PFSK-1 (cell line): ENCODE measurements around the gene MAB21L3.

ENCODE experiments used
- POLR2AphosphoS5 ChIP-seq: IDR thresholded peaks from 2 replicates; pipeline ENCODE4 v1.6.1; 2012; ENCODE audit warnings: low read depth, mild to moderate bottlenecking, control low read depth, low read length, moderate library complexity
- REST ChIP-seq, 2 experiments: IDR thresholded peaks; 2 replicates each; pipeline versions ENCODE4 v1.6.1 to v1.8.0; 2011 to 2012; ENCODE audit warnings: low read depth in 2 of 2, low read length in 2 of 2, control low read depth in 1 of 2, inconsistent platforms in 1 of 2, mild to moderate bottlenecking in 1 of 2, moderate library complexity in 1 of 2; ENCODE audit not compliant: insufficient read depth in 1 of 2
- SIN3A ChIP-seq: IDR thresholded peaks from 2 replicates; pipeline ENCODE4 v1.6.1; 2012; ENCODE audit warnings: mild to moderate bottlenecking, low read length, moderate library complexity, borderline replicate concordance; ENCODE audit not compliant: insufficient read depth
- TAF1 ChIP-seq: IDR thresholded peaks from 2 replicates; pipeline ENCODE4 v1.6.1; 2012; ENCODE audit warnings: low read length, control low read depth, borderline replicate concordance; ENCODE audit not compliant: insufficient read depth

GRCh38 chr1:116175611-116176010, 64.4 kb downstream of the MAB21L3 start:
- TF ChIP-seq TAF1: no peak
- TF ChIP-seq POLR2AphosphoS5: no peak
- no peak for TF ChIP-seq SIN3A
- TF ChIP-seq REST (IDR thresholded peaks at IDR 0.05; ENCODE audit: insufficient read depth in 1 of 2, low read depth in 2 of 2, low read length in 2 of 2): no peak
